Memory B cell (primary cell): ENCODE measurements around the gene DLST.

Experiments
- ATAC-seq: fragments of 150-1000 bp; cut with Tn5 transposase; 2 replicates; pipeline ENCODE4 v1.10.0; 2021; ENCODE audit warnings: low read depth, mild to moderate bottlenecking, moderate library complexity
- DNase-seq, 2 donors: peaks; one replicate each; pipeline ENCODE4 v3.0.0; 2022; ENCODE audit warnings: low spot score in 2 of 2
- H3K27ac Mint-ChIP-seq: one replicate; pipeline ENCODE4 v1.8.0; 2022; ENCODE audit warnings: mild to moderate bottlenecking, moderate library complexity, mixed read lengths
- H3K27me3 Mint-ChIP-seq: one replicate; pipeline ENCODE4 v1.8.0; 2022; ENCODE audit warnings: mixed read lengths
- H3K36me3 Mint-ChIP-seq: one replicate; pipeline ENCODE4 v1.8.0; 2022; ENCODE audit warnings: mild to moderate bottlenecking, mixed read lengths
- H3K4me1 Mint-ChIP-seq: one replicate; pipeline ENCODE4 v1.8.0; 2022; ENCODE audit warnings: mixed read lengths
- H3K4me3 Mint-ChIP-seq: one replicate; pipeline ENCODE4 v1.8.0; 2022; ENCODE audit warnings: mild to moderate bottlenecking, moderate library complexity, mixed read lengths
- H3K9me3 Mint-ChIP-seq: one replicate; pipeline ENCODE4 v1.8.0; 2022; ENCODE audit warnings: mixed read lengths

The DLST gene

GRCh38 chr14:74897642-74898041 lies 15.9 kb downstream of the DLST start:
- H3K9me3 Mint-ChIP-seq = no peaks in the 10 kb centered on the region
- no peak overlapping the region for H3K4me3 Mint-ChIP-seq
- ATAC-seq (no peak), DNase-seq (no peak)
- H3K36me3 Mint-ChIP-seq = peaks cover 44% of the 10 kb centered on the region
- H3K27ac Mint-ChIP-seq = no peak overlapping the region
- no peaks in the 10 kb centered on the region for H3K27me3 Mint-ChIP-seq
- H3K4me1 Mint-ChIP-seq = peaks cover 23% of the 10 kb centered on the region

- H3K4me1 Mint-ChIP-seq = peaks cover 23% of the 10 kb centered on the region
- H3K36me3 Mint-ChIP-seq = peaks cover 44% of the 10 kb centered on the region
- ATAC-seq (no peak), DNase-seq (no peak)
- no peak overlapping the region for H3K4me3 Mint-ChIP-seq
- H3K27me3 Mint-ChIP-seq = no peaks in the 10 kb centered on the region
- no peaks in the 10 kb centered on the region for H3K9me3 Mint-ChIP-seq
- H3K27ac Mint-ChIP-seq = no peak overlapping the region
Measured at GRCh38 chr14:74898083-74898482, 16.4 kb downstream of the DLST start.

GRCh38 chr14:74898694-74899093 lies 17.0 kb downstream of the DLST start:
- Mint-ChIP-seq H3K4me3 (no peak overlapping the region), H3K27ac (peak overlapping the region; percentile 30), H3K9me3 (no peaks in the 10 kb centered on the region), H3K4me1 (peaks cover 22% of the 10 kb centered on the region), H3K36me3 (peaks cover 42% of the 10 kb centered on the region), H3K27me3 (no peaks in the 10 kb centered on the region)
- ATAC-seq = no peak
- DNase-seq = no peak

GRCh38 chr14:74902941-74903705 lies 21.4 kb downstream of the DLST start:
- peak overlapping the region; percentile 62 for H3K27ac Mint-ChIP-seq
- ATAC-seq = peak; percentile 23
- DNase-seq = no peak
- peaks cover 21% of the 10 kb centered on the region for H3K36me3 Mint-ChIP-seq
- H3K9me3 Mint-ChIP-seq = no peaks in the 10 kb centered on the region
- H3K27me3 Mint-ChIP-seq = no peaks in the 10 kb centered on the region
- no peak overlapping the region for H3K4me3 Mint-ChIP-seq
- peaks cover 29% of the 10 kb centered on the region for H3K4me1 Mint-ChIP-seq

GRCh38 chr14:74904635-74905503 lies 23.2 kb downstream of the DLST start:
- Mint-ChIP-seq H3K9me3 (no peaks in the 10 kb centered on the region), H3K4me1 (peaks cover 29% of the 10 kb centered on the region), H3K4me3 (no peak overlapping the region), H3K36me3 (peaks cover 9% of the 10 kb centered on the region), H3K27ac (peak overlapping the region; percentile 77), H3K27me3 (no peaks in the 10 kb centered on the region)
- no peak for ATAC-seq
- no peak for DNase-seq

GRCh38 chr14:74905595-74906142 lies 24.0 kb downstream of the DLST start:
- peak; percentile 78 to 83 for DNase-seq
- no peak overlapping the region for H3K4me3 Mint-ChIP-seq

GRCh38 chr14:74906925-74907521 lies 25.3 kb downstream of the DLST start:
- no peak overlapping the region for H3K27ac Mint-ChIP-seq

More at GRCh38 chr14:74905595-74906142, 24.0 kb downstream of the DLST start:
- peak; percentile 71 for ATAC-seq
- Mint-ChIP-seq H3K27me3 (no peaks in the 10 kb centered on the region), H3K9me3 (no peaks in the 10 kb centered on the region), H3K36me3 (peaks cover 5% of the 10 kb centered on the region), H3K4me1 (peaks cover 29% of the 10 kb centered on the region), H3K27ac (peak overlapping the region; percentile 77)

GRCh38 chr14:74907744-74908143 lies 26.0 kb downstream of the DLST start:
- H3K4me3 Mint-ChIP-seq = no peak overlapping the region
- H3K4me1 Mint-ChIP-seq = peaks cover 26% of the 10 kb centered on the region
- no peaks in the 10 kb centered on the region for H3K9me3 Mint-ChIP-seq
- no peak for ATAC-seq
- no peaks in the 10 kb centered on the region for H3K27me3 Mint-ChIP-seq
- H3K36me3 Mint-ChIP-seq = no peaks in the 10 kb centered on the region
- no peak for DNase-seq
- no peak overlapping the region for H3K27ac Mint-ChIP-seq

More at GRCh38 chr14:74906925-74907521, 25.3 kb downstream of the DLST start:
- DNase-seq (no peak), ATAC-seq (peak; percentile 71)
- H3K4me1 Mint-ChIP-seq = peaks cover 29% of the 10 kb centered on the region
- no peaks in the 10 kb centered on the region for H3K9me3 Mint-ChIP-seq
- peaks cover 5% of the 10 kb centered on the region for H3K36me3 Mint-ChIP-seq
- no peaks in the 10 kb centered on the region for H3K27me3 Mint-ChIP-seq
- no peak overlapping the region for H3K4me3 Mint-ChIP-seq

GRCh38 chr14:74908861-74909341 lies 27.2 kb downstream of the DLST start:
- Mint-ChIP-seq H3K36me3 (no peaks in the 10 kb centered on the region), H3K4me1 (peaks cover 17% of the 10 kb centered on the region), H3K27ac (no peak overlapping the region), H3K4me3 (no peak overlapping the region), H3K27me3 (no peaks in the 10 kb centered on the region), H3K9me3 (no peaks in the 10 kb centered on the region)
- ATAC-seq (no peak), DNase-seq (no peak)

GRCh38 chr14:74909501-74909900 lies 27.8 kb downstream of the DLST start:
- Mint-ChIP-seq H3K27ac (no peak overlapping the region), H3K4me1 (peaks cover 13% of the 10 kb centered on the region), H3K27me3 (no peaks in the 10 kb centered on the region), H3K4me3 (no peak overlapping the region), H3K36me3 (no peaks in the 10 kb centered on the region), H3K9me3 (no peaks in the 10 kb centered on the region)
- DNase-seq (no peak), ATAC-seq (no peak)

- ATAC-seq (no peak), DNase-seq (no peak)
- no peaks in the 10 kb centered on the region for H3K36me3 Mint-ChIP-seq
- H3K27ac Mint-ChIP-seq = no peak overlapping the region
- H3K4me3 Mint-ChIP-seq = no peak overlapping the region
- H3K27me3 Mint-ChIP-seq = no peaks in the 10 kb centered on the region
- peaks cover 9% of the 10 kb centered on the region for H3K4me1 Mint-ChIP-seq
- no peaks in the 10 kb centered on the region for H3K9me3 Mint-ChIP-seq
Measured at GRCh38 chr14:74909911-74910310, 28.2 kb downstream of the DLST start.

- no peak overlapping the region for H3K27ac Mint-ChIP-seq
- H3K4me1 Mint-ChIP-seq = peaks cover 8% of the 10 kb centered on the region
- ATAC-seq = no peak
- no peaks in the 10 kb centered on the region for H3K27me3 Mint-ChIP-seq
- H3K4me3 Mint-ChIP-seq = no peak overlapping the region
- DNase-seq = no peak
- H3K36me3 Mint-ChIP-seq = no peaks in the 10 kb centered on the region
- no peaks in the 10 kb centered on the region for H3K9me3 Mint-ChIP-seq
Measured at GRCh38 chr14:74910556-74910955, 28.8 kb downstream of the DLST start.

GRCh38 chr14:74911221-74911620 lies 29.5 kb downstream of the DLST start:
- Mint-ChIP-seq H3K4me3 (no peak overlapping the region), H3K9me3 (no peaks in the 10 kb centered on the region), H3K4me1 (peaks cover 8% of the 10 kb centered on the region), H3K36me3 (no peaks in the 10 kb centered on the region), H3K27ac (no peak overlapping the region), H3K27me3 (no peaks in the 10 kb centered on the region)
- no peak for ATAC-seq
- DNase-seq = no peak

GRCh38 chr14:74911704-74912103 lies 30.0 kb downstream of the DLST start:
- H3K36me3 Mint-ChIP-seq = no peaks in the 10 kb centered on the region
- DNase-seq = no peak
- no peak for ATAC-seq
- H3K27ac Mint-ChIP-seq = no peak overlapping the region
- no peak overlapping the region for H3K4me3 Mint-ChIP-seq
- no peaks in the 10 kb centered on the region for H3K27me3 Mint-ChIP-seq
- peaks cover 8% of the 10 kb centered on the region for H3K4me1 Mint-ChIP-seq
- no peaks in the 10 kb centered on the region for H3K9me3 Mint-ChIP-seq
